ENCODE results near the gene PQBP1.
A peak's percentile ranks its signal among the peaks of the same experiment; 100 is the strongest.

Gene PQBP1

DNA sequence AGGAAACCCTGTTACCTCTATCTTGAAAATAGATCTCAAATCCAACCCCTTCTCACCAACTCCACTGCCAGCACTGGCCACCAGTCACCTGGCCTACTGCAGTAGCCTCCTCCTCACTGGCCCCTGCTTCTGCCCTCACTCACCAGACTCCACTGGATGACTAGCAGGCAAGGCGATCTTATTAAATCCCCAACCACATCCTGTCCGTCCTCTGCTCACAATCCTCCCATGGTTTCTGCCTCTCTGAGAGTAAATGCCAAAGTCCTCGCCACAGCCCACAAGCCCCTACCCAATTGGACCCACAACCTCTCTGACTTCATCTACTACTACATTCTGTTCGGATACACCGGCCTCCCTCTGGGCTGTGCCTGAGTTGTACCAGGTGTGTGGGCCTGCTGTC is 26.5 kb downstream of the PQBP1 start:
- no peak overlapping the region for H3K9ac ChIP-seq (ENCODE audit: low read length in 2 of 2)
- peaks cover 7% of the 10 kb centered on the region for H3K4me1 ChIP-seq (ENCODE audit: control insufficient read depth, insufficient read depth, low read length)
- H3K36me3 ChIP-seq (ENCODE audit: control insufficient read depth in 2 of 2, insufficient read depth in 2 of 2, low read length in 2 of 2): peaks cover 13 to 16% of the 10 kb centered on the region in 2 donors
- no peak overlapping the region for H3K27ac ChIP-seq (ENCODE audit: low read length)
- H3K27me3 ChIP-seq (ENCODE audit: control insufficient read depth in 1 of 2, insufficient read depth in 2 of 2, low read length in 2 of 2): peaks cover 0 to 8% of the 10 kb centered on the region in 2 donors
- H3K4me3 ChIP-seq (ENCODE audit: low read length in 2 of 2): no peak overlapping the region
- H3K9me3 ChIP-seq (ENCODE audit: control insufficient read depth in 2 of 2, low read length in 2 of 2): no peaks in the 10 kb centered on the region

DNA sequence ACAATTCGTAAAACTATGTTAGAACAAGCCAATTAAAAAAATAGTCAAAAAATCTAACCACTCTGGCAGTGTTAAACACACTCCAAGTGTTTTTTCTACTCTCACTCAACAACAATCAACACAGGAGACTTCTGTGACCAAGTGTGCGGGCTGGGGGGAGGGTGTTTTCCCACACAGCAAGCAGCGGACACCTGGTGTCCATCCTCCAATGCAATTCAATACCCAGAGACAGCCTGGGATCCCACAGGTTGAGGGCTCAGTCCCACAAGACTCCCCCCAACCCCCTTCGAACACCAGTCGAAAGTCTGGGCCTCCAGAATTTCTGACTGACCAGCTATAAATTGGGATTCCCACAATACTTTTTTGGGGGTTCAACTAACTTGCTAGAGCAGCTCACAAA is 29.4 kb downstream of the PQBP1 start:
- no peak overlapping the region for H3K9ac ChIP-seq (ENCODE audit: low read length in 2 of 2)
- H3K4me3 ChIP-seq (ENCODE audit: low read length in 2 of 2): no peak overlapping the region
- H3K27me3 ChIP-seq (ENCODE audit: control insufficient read depth in 1 of 2, insufficient read depth in 2 of 2, low read length in 2 of 2): peaks cover 0 to 4% of the 10 kb centered on the region in 2 donors
- H3K4me1 ChIP-seq (ENCODE audit: control insufficient read depth, insufficient read depth, low read length): no peaks in the 10 kb centered on the region
- H3K36me3 ChIP-seq (ENCODE audit: control insufficient read depth in 2 of 2, insufficient read depth in 2 of 2, low read length in 2 of 2): peaks cover 13 to 17% of the 10 kb centered on the region in 2 donors
- no peak overlapping the region for H3K27ac ChIP-seq (ENCODE audit: low read length)
- H3K9me3 ChIP-seq (ENCODE audit: control insufficient read depth in 2 of 2, low read length in 2 of 2): no peaks in the 10 kb centered on the region

DNA sequence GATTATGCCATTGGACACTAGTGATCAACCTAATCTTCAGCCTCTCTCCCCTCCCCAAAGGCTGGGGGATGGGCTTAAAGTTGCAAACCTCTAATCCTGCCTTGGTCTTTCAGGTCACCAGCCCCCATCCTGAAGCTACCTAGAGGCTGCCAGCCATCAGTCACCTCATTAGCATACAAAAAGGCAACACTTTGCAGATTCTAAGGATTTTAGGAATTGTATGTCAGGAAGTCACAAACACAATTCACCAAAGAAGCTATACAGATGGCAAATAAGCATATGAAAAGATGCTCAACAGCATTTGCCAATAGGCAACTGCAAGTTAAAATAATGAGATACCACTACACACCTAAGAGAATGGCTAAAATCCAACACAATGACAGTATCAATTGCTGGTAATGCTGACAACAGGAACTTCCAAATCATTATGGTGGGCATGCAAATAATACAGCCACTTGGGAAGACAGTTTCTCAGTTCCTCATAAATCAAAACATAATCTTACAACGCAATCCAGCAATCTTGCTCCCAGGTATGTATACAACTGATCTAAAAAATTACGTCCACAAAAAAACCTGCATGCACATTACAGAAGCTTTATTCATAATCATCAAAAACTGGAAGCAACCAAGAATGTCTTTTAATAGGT is 30.1 kb downstream of the PQBP1 start:
- H3K27ac ChIP-seq (ENCODE audit: low read length): no peak overlapping the region
- peaks cover 12 to 14% of the 10 kb centered on the region in 2 donors for H3K36me3 ChIP-seq (ENCODE audit: control insufficient read depth in 2 of 2, insufficient read depth in 2 of 2, low read length in 2 of 2)
- no peak overlapping the region for H3K9ac ChIP-seq (ENCODE audit: low read length in 2 of 2)
- no peaks in the 10 kb centered on the region for H3K9me3 ChIP-seq (ENCODE audit: control insufficient read depth in 2 of 2, low read length in 2 of 2)
- H3K4me3 ChIP-seq (ENCODE audit: low read length in 2 of 2): no peak overlapping the region
- no peaks in the 10 kb centered on the region for H3K4me1 ChIP-seq (ENCODE audit: control insufficient read depth, insufficient read depth, low read length)
- H3K27me3 ChIP-seq (ENCODE audit: control insufficient read depth in 1 of 2, insufficient read depth in 2 of 2, low read length in 2 of 2): peaks cover 0 to 2% of the 10 kb centered on the region in 2 donors

DNA sequence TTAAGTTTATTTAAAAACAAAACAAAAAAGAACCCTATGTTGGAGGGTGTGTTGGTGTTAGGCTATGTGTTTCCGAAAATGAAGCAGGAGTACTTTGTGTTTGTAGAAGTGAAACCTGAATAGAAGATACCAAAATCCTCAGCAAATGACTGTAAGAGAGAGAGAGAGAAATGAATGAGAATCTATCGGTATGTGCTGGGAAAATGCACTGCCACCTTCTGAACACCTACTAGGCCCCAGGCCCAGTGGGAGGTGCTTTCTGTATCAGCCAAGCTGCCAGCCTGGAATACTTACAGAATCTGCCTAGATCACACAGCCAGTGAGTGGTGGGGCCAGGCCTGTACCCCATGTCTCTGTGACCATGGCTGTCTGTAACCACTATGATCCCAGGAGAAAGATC is 36.0 kb downstream of the PQBP1 start:
- Histone ChIP-seq H3K4me1 (ENCODE audit: control insufficient read depth, insufficient read depth, low read length) (peaks cover 4% of the 10 kb centered on the region), H3K9ac (ENCODE audit: low read length in 2 of 2) (no peak overlapping the region), H3K27me3 (ENCODE audit: control insufficient read depth in 1 of 2, insufficient read depth in 2 of 2, low read length in 2 of 2) (peaks cover 0 to 6% of the 10 kb centered on the region in 2 donors), H3K36me3 (ENCODE audit: control insufficient read depth in 2 of 2, insufficient read depth in 2 of 2, low read length in 2 of 2) (peaks cover 11 to 12% of the 10 kb centered on the region in 2 donors), H3K4me3 (ENCODE audit: low read length in 2 of 2) (no peak overlapping the region), H3K9me3 (ENCODE audit: control insufficient read depth in 2 of 2, low read length in 2 of 2) (no peaks in the 10 kb centered on the region), H3K27ac (ENCODE audit: low read length) (no peak overlapping the region)

DNA sequence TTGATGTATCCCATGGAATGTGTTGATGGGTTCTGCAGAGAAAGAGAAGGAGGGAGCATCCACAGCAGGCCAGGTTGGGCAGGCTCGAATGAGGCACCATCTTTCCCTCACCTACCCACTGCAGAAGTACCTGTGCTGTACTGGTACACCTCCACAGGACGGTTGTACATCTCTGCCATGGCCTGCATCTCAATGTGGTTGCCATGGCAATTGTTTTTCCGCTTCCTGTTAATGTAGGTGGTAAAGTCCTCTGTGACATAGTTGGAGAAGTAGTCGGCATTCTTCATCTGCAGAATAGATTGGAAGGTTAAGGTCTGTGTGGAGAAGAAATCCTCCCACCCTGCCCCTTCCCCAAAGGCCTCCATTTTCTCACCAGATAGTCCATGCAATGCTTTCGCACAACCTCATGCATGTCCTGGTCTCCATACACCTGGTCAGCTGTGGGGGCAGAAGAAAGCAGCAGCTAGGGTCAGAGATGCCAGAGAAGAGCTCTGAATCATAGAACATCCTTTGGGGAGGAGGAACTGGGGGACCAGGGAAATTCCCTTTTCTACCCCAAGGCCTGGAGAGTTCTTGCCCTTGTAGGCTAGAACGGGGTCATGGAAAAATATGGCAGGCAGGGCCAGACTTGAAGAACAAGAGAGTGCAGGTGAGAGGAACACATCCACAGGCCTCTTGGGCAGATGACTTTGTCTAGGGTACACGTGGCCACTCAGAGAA is 37.0 kb downstream of the PQBP1 start:
- no peaks in the 10 kb centered on the region for H3K9me3 ChIP-seq (ENCODE audit: control insufficient read depth in 2 of 2, low read length in 2 of 2)
- no peak overlapping the region for H3K4me3 ChIP-seq (ENCODE audit: low read length in 2 of 2)
- H3K36me3 ChIP-seq (ENCODE audit: control insufficient read depth in 2 of 2, insufficient read depth in 2 of 2, low read length in 2 of 2): peaks cover 11 to 12% of the 10 kb centered on the region in 2 donors
- H3K27me3 ChIP-seq (ENCODE audit: control insufficient read depth in 1 of 2, insufficient read depth in 2 of 2, low read length in 2 of 2): peaks cover 0 to 8% of the 10 kb centered on the region in 2 donors
- peaks cover 4% of the 10 kb centered on the region for H3K4me1 ChIP-seq (ENCODE audit: control insufficient read depth, insufficient read depth, low read length)
- H3K27ac ChIP-seq (ENCODE audit: low read length): no peak overlapping the region
- no peak overlapping the region for H3K9ac ChIP-seq (ENCODE audit: low read length in 2 of 2)

DNA sequence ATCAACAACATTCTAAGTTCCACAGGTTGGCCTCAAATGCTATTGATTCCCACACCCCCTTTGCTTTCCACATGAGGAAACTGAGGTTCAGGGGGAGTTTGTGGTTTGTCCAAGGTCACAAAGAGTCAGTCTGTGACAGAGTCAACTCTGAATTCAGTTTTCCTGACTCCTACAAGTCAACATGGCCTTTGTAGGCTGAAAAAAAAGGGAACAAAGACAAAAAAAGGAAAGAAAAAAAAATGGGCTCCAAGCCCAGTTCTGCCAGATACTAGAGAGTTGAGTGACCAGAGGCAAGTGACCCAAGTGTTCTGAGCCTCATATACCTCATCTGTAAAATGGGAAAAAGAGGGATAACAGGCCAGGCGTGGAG is 37.6 kb downstream of the PQBP1 start:
- Histone ChIP-seq H3K9me3 (ENCODE audit: control insufficient read depth in 2 of 2, low read length in 2 of 2) (no peaks in the 10 kb centered on the region), H3K4me1 (ENCODE audit: control insufficient read depth, insufficient read depth, low read length) (peaks cover 4% of the 10 kb centered on the region), H3K9ac (ENCODE audit: low read length in 2 of 2) (no peak overlapping the region), H3K4me3 (ENCODE audit: low read length in 2 of 2) (no peak overlapping the region), H3K36me3 (ENCODE audit: control insufficient read depth in 2 of 2, insufficient read depth in 2 of 2, low read length in 2 of 2) (peaks cover 11 to 13% of the 10 kb centered on the region in 2 donors), H3K27me3 (ENCODE audit: control insufficient read depth in 1 of 2, insufficient read depth in 2 of 2, low read length in 2 of 2) (peaks cover 0 to 8% of the 10 kb centered on the region in 2 donors), H3K27ac (ENCODE audit: low read length) (no peak overlapping the region)

DNA sequence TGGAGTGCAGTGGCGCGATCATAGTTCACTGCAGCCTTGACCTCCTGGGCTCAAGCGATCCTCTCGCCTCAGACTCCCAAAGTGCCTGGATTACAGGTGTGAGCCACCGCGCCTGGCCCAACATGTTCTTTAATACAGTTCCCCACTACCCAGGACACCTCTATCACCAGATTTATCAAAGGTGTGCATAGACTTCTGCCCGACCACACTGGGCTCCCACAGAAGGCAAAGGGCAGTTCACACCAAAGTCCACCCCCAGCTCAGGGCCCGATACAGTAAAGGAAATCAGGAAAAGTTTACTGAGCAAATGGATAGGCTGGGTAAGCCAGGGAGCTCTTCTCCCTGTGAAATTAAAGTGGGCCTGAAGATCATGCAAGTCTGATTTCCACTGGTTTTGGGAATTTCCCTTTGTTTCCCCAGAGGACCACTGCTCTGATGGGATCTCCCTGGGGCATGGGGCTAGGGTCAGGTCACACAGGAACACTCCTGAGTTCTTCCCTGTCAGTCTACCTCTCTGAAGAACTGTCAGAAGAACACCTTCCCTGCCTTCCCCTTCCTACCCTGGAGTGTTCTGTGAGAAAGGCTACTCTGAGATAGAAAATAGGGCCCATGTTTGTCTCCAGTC is 38.8 kb downstream of the PQBP1 start:
- Histone ChIP-seq H3K4me1 (ENCODE audit: control insufficient read depth, insufficient read depth, low read length) (peaks cover 11% of the 10 kb centered on the region), H3K9ac (ENCODE audit: low read length in 2 of 2) (no peak overlapping the region), H3K36me3 (ENCODE audit: control insufficient read depth in 2 of 2, insufficient read depth in 2 of 2, low read length in 2 of 2) (peaks cover 11 to 12% of the 10 kb centered on the region in 2 donors), H3K9me3 (ENCODE audit: control insufficient read depth in 2 of 2, low read length in 2 of 2) (no peaks in the 10 kb centered on the region), H3K27me3 (ENCODE audit: control insufficient read depth in 1 of 2, insufficient read depth in 2 of 2, low read length in 2 of 2) (peaks cover 0 to 10% of the 10 kb centered on the region in 2 donors), H3K4me3 (ENCODE audit: low read length in 2 of 2) (no peak overlapping the region), H3K27ac (ENCODE audit: low read length) (no peak overlapping the region)

DNA sequence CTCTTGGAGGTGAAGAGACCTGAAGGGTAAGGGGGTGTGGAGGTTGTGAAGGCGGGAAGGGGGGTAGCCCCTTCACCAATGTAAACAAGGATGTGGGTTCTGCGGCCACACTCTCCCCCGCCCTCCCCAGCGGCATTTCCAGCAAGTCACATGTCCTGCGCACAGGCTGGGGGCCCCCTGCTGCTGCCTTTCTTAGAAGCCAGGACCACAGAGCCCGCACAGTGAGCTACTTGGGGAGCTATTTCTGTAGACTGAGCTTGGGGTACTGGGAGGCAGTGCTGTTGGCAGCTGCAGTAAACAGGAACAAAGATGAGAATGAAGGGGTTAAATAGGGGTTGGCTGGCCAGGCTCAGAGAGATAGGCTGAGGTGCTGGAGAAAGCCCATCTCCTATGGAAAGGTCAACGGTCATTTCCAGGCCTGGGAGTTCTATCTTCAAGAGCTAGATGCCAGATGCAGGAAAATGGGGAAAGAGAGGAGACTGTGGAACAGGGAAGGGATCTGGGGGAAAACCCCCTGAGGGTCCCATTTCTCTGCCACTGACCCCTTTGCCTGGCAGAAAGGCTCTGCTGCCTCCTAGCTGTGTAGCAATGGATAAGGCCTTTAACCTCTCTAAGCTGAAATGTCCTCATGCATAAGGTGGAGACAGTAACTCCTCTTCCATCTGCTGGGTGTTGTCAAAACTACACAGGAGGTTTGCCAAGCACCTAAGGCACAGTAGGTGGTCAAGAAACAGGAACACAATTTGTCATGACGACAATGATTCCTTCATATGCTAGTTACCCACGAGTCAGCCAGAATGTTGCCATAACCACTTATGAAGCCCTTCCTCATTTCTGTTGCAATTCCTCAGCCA is 39.6 kb downstream of the PQBP1 start:
- Histone ChIP-seq H3K4me3 (ENCODE audit: low read length in 2 of 2) (no peak overlapping the region), H3K4me1 (ENCODE audit: control insufficient read depth, insufficient read depth, low read length) (peaks cover 11% of the 10 kb centered on the region), H3K9ac (ENCODE audit: low read length in 2 of 2) (peak overlapping the region in 1 of 2 donors; percentile 21), H3K9me3 (ENCODE audit: control insufficient read depth in 2 of 2, low read length in 2 of 2) (no peaks in the 10 kb centered on the region), H3K36me3 (ENCODE audit: control insufficient read depth in 2 of 2, insufficient read depth in 2 of 2, low read length in 2 of 2) (peaks cover 11 to 12% of the 10 kb centered on the region in 2 donors), H3K27me3 (ENCODE audit: control insufficient read depth in 1 of 2, insufficient read depth in 2 of 2, low read length in 2 of 2) (peaks cover 0 to 10% of the 10 kb centered on the region in 2 donors), H3K27ac (ENCODE audit: low read length) (no peak overlapping the region)

DNA sequence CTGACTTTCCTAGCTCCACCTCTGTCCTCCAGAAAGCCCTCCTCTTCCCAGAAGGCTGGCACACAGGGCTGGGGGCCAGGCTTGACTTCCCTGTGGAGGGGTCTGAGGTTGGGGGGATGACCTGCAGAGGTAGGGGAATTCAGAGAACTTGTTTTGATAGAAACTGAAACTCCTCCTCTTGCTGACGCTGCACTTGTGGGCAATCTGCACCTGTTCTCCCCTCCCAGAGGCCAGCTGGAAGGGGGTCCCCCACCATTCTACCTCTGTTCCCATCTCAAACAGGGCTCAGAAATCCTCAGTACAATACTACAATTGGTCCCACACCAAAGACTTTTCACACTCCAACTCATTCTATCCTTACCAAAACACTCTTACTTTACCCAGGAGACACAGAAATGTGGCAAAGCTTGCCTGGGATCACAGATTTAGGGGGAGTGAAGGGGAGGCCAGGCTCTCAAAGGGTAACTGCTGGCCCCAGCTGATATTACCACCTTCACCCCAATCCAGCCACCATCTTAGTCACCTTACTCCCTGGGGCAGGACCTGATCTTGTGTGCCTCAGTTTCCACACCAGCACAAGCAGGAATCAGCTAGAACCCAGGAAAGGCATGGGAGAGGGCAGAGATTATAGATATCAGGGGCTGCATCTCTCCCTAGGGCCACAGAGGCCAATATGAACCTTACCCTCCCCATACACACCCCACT is 41.1 kb downstream of the PQBP1 start:
- H3K9me3 ChIP-seq (ENCODE audit: control insufficient read depth in 2 of 2, low read length in 2 of 2): no peaks in the 10 kb centered on the region
- peaks cover 0 to 12% of the 10 kb centered on the region in 2 donors for H3K27me3 ChIP-seq (ENCODE audit: control insufficient read depth in 1 of 2, insufficient read depth in 2 of 2, low read length in 2 of 2)
- no peak overlapping the region for H3K27ac ChIP-seq (ENCODE audit: low read length)
- peaks cover 8 to 11% of the 10 kb centered on the region in 2 donors for H3K36me3 ChIP-seq (ENCODE audit: control insufficient read depth in 2 of 2, insufficient read depth in 2 of 2, low read length in 2 of 2)
- H3K4me3 ChIP-seq (ENCODE audit: low read length in 2 of 2): no peak overlapping the region
- H3K4me1 ChIP-seq (ENCODE audit: control insufficient read depth, insufficient read depth, low read length): peaks cover 11% of the 10 kb centered on the region
- no peak overlapping the region for H3K9ac ChIP-seq (ENCODE audit: low read length in 2 of 2)
